RCC 7860 (cell line): ENCODE results near the gene ZFAND3.

Experiments used
- DNase-seq: peaks from one replicate; pipeline ENCODE4 v3.0.0-alpha.2; 2015; ENCODE audit warnings: low spot score
- FAIRE-seq: peaks from 2 replicates; lab custom pipeline; 2012; peaks lifted over from hg19 to GRCh38; lab: Jason Lieb, UNC

Gene ZFAND3

DNA sequence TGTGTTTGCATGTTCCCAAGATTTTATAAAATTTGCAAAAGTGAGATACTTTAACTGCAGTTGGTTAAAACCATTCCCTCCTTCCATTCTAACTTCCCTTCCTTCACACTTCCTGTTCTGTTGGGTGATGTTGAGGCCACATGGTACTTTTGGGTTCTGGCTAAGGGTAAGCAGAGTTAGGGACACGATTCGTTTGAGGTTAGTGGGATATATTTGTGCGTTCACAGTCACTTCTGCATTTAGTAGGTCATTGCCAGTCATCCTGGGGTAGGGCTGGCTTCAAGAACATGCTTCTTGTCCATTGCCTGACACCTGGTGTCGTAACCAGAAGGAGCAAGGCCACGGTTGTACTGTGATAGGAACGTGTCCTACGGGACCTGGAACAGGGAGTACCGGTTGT lies 340.1 kb downstream of the ZFAND3 start:
- no peak for FAIRE-seq

DNA sequence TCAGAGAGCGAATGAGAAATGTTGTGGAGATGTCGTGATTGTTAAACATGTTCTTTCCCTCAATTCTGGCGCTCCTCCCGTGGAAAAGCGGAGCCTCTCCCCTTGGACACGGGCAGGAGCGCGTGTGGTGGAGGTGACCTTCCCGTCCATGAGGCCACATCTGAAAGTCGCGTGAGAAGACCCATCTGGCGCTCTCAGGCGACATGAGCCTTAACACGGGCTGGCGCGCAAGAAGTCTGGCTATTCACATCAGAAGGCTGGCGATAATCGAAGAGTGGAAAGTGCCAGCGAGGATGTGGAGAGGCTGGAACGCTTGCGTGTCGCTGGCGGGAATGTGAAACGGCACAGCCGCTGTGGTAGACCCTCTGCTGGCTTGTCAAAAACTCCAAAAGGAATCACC lies 341.3 kb downstream of the ZFAND3 start:
- DNase-seq, result no peak
- FAIRE-seq, result no peak

More for the DNA sequence above, 340.1 kb downstream of the ZFAND3 start:
- DNase-seq, result no peak

DNA sequence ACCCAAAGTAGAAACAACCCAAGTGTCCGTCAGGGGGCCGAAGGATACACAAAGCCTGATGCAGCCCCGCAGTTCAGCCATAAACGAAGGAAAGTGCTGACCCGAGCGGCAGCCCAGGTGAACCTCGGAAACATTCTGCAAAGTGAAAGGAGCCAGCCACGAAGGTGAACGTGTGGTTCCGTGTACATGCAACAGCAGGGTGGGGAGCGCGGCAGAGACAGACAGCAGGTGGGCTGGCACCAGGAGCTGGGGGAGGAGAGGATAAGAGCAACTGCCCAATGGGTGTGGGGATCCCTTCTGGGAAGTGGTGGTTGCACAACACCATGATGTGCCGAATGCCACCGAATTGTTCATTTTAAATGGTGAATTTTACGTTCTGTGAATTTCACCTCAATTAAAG lies 341.8 kb downstream of the ZFAND3 start:
- no peak for FAIRE-seq

DNA sequence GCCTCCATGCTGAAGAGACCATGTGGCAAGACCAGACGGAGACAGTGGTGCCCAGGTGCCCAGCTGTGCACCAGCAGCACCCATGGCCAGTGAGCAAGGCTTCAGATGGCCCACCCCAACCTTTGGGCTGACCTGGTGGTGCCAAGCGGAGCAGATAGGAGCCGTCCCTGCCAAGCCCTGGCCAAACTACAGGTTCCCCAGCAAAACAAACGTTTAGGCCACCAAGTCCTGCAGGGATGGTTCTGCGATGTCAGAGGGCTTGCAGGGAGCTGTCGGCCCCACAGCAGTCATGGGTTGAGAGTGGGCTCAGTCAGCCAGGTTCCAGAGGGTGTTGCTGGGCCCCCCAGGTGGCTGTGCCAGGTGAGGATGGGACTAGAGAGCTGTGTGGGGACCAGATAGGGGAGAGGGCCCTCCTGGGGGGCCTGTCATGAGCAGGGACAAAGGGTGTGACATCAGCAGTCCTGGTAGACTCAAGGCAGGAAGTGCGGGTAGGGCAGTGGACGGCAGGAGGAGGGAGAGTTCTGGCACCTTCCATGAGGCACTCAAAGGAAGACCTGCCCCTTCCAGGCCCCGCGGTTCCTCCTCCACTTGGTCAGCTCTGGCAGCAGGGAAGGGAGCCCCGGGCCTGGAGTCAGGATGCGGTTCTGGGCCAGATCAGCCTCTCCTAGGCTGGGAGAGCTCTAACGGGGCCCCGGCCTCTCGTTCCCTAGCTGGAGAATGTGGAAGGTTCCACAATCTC lies 342.4 kb downstream of the ZFAND3 start:
- DNase-seq, result no peak
- no peak for FAIRE-seq

More for the DNA sequence above, 341.8 kb downstream of the ZFAND3 start:
- DNase-seq, result no peak

DNA sequence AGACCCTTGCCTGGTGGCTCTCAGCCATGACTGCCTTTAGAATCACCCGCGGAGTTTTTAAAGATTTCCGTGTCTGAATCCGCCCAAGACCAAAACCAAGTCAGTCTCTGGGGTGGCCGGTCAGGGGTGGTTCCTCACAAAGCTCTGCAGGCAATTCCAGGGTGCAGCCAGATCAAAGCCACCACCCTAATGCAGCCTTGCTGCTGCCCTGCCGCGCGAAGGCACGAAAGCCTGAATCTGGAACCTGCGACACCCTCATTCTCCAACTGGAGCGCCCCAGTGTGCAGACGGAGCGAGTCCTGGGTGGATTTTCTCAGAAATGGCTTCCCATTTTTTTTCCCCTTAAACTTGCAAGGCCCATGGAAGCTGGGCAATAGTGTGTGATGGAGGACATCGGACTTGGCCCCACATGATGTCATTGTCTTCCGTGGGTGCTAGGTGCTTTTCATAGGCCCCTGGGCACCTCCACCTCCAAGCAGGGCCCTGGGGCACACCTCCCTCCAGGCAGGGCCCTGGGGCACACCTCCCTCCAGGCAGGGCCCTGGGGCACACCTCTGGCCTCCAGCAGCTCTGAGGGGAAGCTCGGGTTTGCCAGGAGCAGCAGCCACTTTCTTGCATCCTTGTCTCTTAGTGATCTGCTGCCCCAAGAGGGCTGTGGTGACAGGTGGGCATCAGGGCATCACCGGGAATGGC lies 343.1 kb downstream of the ZFAND3 start:
- DNase-seq, result no peak
- no peak for FAIRE-seq

DNA sequence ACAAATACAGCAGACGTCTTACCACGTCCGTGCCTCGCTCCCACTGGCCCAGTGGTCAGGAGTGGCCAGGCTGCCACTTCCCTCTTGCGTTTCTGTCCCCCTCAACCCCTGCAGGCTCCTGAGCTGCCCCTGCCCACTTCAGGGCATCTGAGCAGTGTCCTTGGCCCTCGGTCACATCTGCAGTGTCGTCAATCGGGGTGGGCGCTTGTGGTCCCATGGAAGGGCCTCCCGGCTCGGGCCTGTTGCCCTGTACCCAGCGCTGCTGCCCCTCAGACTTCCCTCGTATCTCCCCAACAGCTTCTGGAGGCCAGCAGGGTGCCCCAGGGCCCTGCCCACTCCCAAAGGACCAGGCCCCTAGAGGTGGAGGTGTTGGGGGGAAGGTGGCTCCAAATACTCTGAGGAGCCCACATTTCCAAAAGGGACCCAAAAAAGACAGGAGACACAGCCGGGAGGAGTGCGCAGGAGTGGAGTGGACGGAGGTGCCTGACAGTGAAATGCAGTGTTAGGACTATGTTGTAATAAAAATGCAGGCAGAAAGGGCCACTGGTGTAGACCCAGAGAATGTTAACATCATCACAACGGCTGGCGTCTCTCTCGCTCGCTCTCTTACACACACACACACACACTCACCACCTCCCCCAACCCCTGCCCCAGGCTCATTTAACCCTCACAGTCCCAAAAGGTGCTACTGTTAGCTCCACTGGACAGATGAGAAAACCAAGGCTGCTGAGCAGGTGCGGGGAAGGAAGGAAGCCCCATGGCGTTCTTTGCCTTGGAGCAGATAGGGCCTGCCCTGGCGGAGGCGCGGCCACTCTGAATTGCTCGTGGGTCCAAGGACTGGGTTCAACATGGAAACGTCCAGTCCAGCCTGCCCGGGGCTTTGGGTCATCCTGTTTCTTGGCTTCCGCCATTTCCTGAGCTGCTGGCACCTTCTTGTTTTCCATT lies 343.9 kb downstream of the ZFAND3 start:
- no peak for DNase-seq

DNA sequence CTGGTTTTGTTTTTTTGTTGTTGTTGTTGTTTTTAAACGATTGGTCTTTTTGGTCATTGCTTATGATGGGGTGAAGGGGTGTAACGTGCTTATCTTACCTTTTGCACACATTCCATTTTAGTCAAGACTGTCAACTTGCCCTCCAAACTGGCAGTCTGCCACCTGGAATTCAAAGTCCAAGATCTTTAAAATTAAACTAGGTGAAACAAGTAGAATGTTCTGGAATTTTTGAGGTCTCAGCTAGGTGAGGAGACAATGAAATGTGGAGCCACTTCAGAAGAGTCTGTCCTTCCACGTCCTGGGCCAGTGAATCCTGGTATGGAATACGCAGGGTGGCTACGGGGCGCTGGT lies 344.6 kb downstream of the ZFAND3 start:
- no peak for FAIRE-seq
- no peak for DNase-seq

More for the DNA sequence above, 343.9 kb downstream of the ZFAND3 start:
- FAIRE-seq, result no peak

DNA sequence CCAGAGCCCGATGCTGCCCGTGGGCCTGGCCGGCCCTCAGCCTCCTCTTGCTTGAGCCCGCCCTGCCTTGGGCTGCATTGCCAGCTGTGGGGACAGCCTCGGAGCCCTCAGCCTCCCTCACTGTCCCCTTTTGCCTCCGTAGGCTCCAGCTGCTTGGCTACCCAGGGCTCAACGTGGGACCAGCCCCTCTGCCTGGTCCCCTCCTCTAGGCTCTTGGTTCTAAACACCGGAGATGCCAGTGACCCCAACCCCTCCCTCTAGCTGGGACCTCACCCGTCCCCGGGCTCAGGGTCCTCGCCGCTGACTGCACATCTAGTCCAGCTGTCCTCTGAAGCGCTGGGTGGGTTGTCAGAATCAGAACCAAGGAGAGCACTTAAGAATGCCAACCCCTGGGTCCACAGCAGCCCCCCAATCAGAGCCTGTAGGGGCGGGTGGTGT lies 345.2 kb downstream of the ZFAND3 start:
- DNase-seq (no peak), FAIRE-seq (no peak)

DNA sequence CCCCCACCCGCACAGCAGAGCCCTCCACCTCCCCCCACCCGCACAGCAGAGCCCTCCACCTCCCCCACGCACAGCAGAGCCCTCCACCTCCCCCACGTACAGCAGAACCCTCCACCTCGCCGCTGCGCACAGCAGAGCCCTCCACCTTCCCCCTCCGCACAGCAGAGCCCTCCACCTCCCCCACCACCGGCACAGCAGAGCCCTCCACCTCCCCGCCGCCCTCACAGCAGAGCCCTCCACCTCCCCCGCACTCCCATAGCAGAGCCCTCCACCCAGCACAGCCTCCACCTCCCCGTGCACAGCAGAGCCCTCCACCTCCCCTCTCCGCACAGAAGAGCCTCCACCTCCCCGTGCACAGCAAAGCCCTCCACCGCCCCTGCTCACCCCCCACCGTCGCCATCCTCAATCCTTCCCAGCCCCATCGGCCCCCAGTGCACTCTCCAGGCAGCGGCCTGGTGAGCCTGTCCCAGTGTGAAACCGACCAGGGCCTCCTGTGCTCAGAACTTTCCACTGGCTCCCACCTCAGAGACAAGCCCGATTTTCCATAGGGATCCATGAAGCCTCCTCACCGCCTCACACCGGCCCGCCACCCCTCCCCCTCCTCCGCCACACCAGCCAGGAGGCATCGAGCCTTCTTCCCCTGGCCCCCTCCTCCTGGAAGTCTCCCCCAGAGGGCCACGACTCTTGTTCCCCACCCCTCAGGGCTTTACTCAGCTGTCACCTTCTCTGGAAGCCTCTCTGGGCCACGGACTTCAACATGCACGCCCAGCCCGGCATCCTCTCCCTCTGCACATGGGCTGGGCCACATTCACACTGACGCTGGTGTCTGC lies 347.1 kb downstream of the ZFAND3 start:
- DNase-seq (no peak), FAIRE-seq (no peak)

DNA sequence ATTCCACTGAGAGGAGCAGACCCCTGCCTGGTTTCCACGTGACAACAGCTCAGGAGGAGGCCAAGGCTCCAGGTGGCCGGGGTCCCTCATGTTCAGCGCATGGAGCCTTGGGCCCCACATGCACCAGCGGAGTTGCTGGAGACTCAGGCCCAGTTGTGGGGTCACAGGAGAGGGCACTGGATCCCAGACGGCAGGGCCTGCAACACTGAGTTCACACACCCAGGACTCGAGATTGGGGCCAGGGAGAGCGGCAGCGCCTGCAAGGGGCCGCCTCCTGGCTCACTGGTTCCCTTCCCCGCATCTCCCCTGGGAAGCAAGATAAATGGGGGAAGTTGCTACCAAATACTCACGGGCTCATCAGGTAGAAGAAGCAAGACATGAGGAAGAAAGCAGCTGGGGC lies 348.1 kb downstream of the ZFAND3 start:
- FAIRE-seq, result no peak

DNA sequence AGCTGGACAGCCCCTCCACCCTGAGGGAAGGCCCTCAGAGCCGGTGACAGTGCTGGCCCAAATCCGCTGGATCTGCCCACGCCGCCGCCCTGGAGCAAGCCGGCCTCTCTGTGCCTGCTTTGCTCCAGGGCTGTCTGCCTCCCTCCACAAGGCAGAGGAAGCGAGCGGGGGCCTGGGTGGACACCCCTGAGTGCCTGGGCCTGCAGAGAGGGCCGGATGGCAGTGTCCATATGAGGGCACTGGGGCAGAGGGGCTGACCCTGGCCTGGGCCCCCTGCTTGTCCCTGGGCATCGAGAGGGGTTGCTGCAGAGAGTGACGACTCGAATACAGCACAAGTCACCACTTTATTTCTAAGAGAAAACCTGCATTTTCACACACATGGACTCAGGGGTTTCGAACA lies 348.6 kb downstream of the ZFAND3 start:
- FAIRE-seq, result no peak

More for the DNA sequence above, 348.1 kb downstream of the ZFAND3 start:
- no peak for DNase-seq

DNA sequence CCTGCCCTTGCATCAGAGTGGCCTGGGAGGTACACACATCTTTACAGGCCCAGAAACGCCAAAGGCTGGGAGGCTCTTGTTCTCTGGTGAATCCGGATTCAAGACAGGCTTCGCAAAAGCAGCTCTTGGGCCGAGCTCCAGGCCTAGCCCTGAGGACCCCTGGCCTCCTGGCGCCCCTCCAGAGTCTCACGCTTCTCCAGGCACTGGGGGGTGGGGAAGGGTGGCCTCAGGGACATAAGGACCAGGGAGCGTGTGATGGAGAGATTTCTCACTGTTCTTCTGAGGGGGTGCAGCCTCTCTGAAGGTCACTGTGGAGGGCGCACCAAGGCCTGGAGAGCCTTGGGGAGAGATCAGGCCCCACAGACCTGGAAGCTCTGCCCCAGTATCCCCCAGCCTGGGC lies 349.2 kb downstream of the ZFAND3 start:
- DNase-seq (no peak), FAIRE-seq (no peak)

More for the DNA sequence above, 348.6 kb downstream of the ZFAND3 start:
- DNase-seq, result no peak

DNA sequence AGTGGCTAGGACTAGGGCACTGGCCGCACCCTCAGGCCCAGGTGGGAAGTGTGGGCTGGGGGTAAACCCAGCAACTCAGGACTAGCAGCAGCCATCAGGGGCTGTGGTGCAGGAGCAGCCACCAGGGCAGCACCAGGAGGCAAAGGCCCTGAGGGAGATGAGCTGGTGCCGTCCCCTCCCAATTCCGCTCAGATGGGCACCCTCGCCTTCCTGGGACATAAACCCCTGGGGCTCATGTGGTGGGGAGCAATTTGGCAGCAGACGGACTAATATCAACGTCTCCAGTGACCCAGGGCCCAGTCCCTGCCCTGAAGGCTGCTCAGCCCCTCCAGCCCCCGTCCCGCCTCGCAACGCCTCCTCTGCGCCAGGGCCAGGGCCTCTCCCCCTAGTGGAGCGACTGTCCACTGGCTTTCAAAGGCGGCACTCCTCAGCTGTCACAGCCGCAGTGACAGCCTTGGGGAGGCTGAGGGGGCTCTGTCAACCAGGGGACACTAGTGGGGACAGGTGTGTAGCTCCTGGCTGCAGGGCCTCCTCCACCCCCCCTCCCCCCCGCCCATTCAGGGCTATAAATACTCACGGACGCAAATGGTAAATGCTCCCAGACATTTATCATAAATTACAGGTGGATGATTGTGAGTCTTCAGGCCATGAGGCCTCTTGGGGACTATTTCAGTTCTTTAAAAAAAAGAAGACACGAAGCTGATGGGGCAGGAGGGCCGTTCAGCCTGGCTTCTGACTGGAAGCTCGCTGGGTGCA lies 349.9 kb downstream of the ZFAND3 start:
- FAIRE-seq, result no peak
- no peak for DNase-seq

DNA sequence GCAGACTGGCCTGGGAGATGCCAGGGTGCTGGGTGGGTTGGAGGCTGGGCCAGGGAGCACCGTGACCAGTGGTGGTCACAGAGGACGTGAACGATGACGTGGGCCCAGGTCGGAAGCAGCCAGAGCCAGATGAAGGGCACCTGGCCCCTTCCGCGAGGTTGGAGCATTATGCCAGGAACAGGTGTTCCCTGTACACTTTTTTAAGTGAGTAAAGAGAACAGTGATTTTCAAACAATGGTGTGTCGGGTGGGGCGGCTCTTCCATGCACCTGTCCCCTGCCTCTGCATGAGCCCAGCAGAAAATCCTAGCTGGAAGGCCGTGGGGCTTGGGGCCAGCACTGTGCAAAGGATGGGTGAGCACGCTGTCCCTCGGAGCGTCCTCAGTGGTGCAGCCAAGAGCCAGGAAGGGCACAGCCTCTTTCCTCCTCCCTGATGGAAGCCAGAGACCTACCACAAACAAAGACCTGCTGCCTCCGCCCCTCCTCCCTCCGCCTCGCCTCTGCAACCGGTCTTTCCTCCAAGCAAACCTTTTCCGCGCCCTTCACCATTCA lies 350.5 kb downstream of the ZFAND3 start:
- DNase-seq (no peak), FAIRE-seq (no peak)

DNA sequence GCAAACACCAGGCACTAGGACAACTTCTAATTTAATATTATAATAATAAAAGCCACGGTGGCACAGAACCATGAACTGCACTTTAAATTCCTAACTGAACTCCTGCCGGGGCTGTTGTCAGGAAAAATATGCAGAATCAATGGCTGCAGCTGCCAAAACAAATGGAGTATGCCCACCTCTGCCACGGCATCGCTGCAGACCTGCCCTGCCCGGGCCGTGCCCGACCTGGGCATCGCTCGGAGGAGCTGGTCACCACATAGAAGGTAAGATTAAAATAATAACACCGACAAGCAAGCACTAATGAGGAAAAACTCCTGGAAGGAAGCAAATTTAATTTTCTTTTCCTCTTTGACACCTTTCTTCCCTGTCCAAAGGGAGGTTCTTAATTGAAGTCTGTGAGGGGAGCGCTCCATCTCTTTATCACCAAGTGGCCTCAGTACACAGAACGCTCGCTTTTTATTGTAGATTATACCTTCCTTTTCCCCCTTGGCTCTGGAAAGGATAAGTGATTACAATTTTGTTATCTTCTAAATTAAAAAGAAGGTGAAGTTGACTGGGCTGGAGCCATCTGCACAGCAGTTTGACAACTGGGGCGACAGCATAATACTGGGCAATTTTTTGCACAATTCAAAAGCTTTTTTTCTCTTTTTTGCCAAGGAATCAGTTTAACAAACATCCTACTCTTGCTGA lies 351.3 kb downstream of the ZFAND3 start:
- no peak for FAIRE-seq
- DNase-seq, result no peak

DNA sequence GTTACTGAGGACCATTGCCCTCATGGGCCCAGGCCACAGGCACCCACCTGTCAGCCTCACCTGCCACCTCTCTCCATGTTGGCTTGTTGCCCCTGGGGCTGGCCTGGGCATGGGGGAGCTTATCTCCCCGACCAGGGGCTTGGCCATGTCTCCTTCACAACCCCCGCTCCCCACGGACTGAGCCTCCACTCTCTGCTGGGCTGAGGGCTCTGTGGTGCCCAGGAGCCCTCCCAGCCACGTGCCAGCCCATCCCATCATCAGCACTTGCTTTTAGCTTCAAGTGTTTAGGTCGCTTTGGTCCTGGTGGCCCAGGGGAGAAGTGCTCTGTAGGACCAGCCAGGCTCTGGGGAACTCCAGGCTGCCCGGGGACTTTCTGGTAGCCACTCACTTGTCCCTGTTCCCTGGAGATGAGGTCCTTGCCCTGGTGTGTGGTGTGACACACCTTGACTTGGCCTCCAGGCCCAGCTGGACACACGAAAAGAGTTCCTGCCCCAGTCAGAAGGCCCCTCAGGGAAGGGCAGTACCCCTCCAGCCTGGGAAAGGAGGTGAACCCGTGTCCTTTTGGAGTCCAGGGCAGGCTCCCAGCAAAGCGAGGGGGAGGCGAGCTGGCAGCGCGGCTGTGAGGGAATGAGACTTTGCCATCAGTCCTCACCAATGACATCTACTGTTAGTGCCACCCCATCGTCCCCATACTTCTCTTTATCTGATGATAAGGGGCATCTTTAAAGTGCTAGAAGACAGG lies 352.6 kb downstream of the ZFAND3 start:
- FAIRE-seq (no peak), DNase-seq (no peak)

DNA sequence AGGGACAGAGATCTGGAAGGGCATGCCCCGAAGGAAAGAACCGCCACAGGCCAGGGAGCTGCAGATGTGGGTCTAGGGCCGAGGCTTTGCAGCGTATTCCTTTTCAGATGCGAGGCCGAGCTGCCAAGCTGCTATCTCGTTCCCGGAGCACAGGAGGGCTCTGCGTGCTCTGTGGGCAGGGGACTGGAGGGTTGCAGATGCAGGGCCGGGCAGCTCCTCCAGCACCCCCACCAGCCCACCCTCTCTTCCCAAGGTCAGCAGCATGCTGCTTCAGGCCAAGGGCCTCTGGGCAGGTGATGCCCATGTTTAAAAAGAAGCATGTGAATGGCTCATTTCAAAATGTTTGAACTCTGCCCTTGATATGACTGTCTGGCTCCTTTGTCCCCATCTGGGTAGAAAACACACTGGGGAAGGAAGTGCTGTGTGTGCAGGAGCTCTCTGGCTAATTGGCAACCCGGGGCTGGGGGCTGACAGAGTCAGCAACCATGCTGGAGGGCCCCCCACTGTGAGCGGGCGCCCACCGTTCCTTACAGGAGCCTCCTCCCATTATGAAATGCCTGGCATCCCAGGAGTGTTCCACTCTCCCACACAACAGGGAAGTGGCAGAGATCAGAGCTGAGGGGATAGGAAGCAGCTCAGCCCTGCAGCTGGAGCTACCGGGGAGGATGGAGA lies 353.3 kb downstream of the ZFAND3 start:
- DNase-seq (no peak), FAIRE-seq (no peak)

DNA sequence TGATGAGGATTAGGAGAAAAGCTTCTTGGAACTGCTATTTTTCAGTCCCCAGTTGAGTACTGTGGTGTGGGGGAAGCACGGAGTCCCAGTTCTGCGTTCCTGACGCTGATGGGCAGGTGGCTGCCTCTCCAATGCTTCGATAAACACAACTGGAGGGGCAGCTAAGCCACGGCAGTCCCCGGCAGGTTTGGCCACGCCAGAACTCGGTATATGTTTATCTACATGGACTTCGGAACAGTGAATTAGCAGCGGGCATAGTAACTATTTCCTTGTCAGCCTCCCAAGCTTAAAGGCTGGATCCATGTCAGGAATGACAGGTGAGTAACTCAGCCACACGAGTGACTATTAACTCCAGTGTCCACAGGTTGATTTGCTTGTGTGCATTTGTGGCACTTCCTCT lies 354.4 kb downstream of the ZFAND3 start:
- no peak for FAIRE-seq
- DNase-seq, result no peak
